Measurements from ENCODE around the gene ZNF549. TPM values are rescaled to one million over a fixed set of nuclear protein-coding genes. Genes with fewer than 3 reads are reported as not detected.

Gene ZNF549
- total and polyA plus RNA-seq, 2 of the 13 experiments (the other 11 are each of a cell fraction or from before 2014, with no cell fraction given) = 2.8 to 6.4 TPM

DNA sequence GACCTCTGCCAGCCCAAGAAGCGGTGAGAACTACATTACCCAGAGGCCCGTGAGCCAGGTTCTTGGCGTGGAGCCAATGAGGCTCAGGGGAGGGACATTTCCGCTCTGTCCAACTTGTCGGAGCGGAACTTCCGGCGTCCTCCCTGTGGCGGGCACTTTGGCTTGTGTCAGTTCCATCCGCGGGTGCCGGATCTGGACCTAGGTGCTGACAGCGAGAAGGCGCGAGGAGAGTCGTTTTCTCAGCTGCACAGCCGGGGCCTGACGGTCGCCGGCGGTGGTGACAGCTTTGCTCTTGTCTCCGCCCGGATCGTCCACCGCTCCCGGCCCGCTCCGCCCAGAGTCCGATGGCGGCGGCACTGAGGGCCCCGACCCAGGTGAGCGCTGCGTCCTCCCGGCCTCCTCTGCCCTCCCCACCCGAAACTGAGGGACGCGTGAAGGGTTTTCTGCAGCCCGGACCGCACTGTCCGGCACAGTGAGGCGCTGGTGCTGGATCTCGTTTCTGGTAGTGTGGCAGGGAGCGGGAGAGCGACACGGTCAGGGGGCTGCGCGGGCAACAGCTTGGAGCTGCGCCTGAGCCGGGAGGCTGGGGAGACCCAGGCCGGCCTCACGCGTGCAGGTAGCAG, 72.7 kb downstream of the ZNF549 start, which contains the start of gene ZNF530 (continued):
- TF ChIP-seq TOPORS (CRISPR knock-in tag; IDR thresholded peaks at IDR 0.05) = peak; percentile 61; the same call in 1 of the 2 replicates
- TF ChIP-seq CTCF (CRISPR knock-in tag; IDR thresholded peaks at IDR 0.05) = peak; percentile 34
- peak; percentile 85; the same call in 1 of the 2 replicates for TF ChIP-seq ELF4 (CRISPR knock-in tag; IDR thresholded peaks at IDR 0.05; ENCODE audit: borderline replicate concordance)
- TF ChIP-seq THAP7 (CRISPR knock-in tag; IDR thresholded peaks at IDR 0.05) = peak; percentile 41; the same call in 1 of the 2 replicates
- TF ChIP-seq ZBTB20 (CRISPR knock-in tag; IDR thresholded peaks at IDR 0.05; ENCODE audit: borderline replicate concordance, low read depth) = no peak
- TF ChIP-seq NFRKB (IDR thresholded peaks at IDR 0.05) = no peak
- TF ChIP-seq ZNF143 (CRISPR knock-in tag; IDR thresholded peaks at IDR 0.05) = peak; percentile 99
- no peak for TF ChIP-seq THYN1 (CRISPR knock-in tag; IDR thresholded peaks at IDR 0.05; ENCODE audit: borderline replicate concordance, low read depth)
- no peak for TF ChIP-seq RARG (CRISPR knock-in tag; IDR thresholded peaks at IDR 0.05; ENCODE audit: low read depth)

DNA sequence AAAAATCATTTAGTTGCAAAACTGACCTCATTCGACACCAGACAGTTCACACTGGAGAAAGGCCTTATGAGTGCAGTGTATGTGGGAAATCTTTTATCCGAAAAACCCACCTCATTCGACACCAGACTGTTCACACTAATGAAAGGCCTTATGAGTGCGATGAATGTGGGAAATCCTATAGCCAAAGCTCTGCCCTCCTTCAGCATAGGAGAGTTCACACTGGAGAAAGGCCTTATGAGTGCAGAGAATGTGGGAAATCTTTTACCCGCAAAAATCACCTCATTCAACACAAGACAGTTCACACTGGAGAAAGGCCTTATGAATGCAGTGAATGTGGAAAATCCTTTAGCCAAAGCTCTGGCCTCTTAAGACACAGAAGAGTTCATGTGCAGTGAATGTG, 79.8 kb downstream of the ZNF549 start:
- no peak overlapping the region for H3K4me2 ChIP-seq (ENCODE audit: low read depth, low read length)
- no peak overlapping the region for H3K4me3 ChIP-seq (replicated peaks in 1 of 3; ENCODE audit: insufficient read depth in 1 of 3, low read depth in 2 of 3, low read length in 3 of 3)
- ATAC-seq = no peak
- no peaks in the 10 kb centered on the region for H4K20me1 ChIP-seq (ENCODE audit: insufficient read depth, low read length)
- no peak for FAIRE-seq
- ChIA-PET POLR2A (no interaction called here), CTCF (ENCODE audit: low intra/inter-chr PET ratio, low total read pairs) (no interaction called here)
- H3K36me3 ChIP-seq (replicated peaks in 1 of 2; ENCODE audit: control insufficient read depth in 1 of 2, insufficient read depth in 2 of 2, low read length in 2 of 2) = peaks cover 7 to 12% of the 10 kb centered on the region in 2 experiments; a peak in 3 of 5 replicates
- no peaks in the 10 kb centered on the region for H3K27me3 ChIP-seq (ENCODE audit: control insufficient read depth in 1 of 2, insufficient read depth in 2 of 2, low read length in 2 of 2)
- DNase-seq (ENCODE audit: low spot score) = no peak
- H3K9me3 ChIP-seq (ENCODE audit: low read length) = no peaks in the 10 kb centered on the region
- no peak overlapping the region for H2AFZ ChIP-seq (ENCODE audit: low read length)
- 94% methylated on average over 5 of the region's 5 CpGs for WGBS (ENCODE audit: low lambda C conversion rate)
- no peaks in the 10 kb centered on the region for H3K4me1 ChIP-seq (ENCODE audit: insufficient read depth, low read length)
- BruUV-seq (replicated peaks) = no TSS peak
- no peak for TF ChIP-seq ZNF230 (CRISPR knock-in tag; IDR thresholded peaks at IDR 0.05)
- TF ChIP-seq, protein P1, sequence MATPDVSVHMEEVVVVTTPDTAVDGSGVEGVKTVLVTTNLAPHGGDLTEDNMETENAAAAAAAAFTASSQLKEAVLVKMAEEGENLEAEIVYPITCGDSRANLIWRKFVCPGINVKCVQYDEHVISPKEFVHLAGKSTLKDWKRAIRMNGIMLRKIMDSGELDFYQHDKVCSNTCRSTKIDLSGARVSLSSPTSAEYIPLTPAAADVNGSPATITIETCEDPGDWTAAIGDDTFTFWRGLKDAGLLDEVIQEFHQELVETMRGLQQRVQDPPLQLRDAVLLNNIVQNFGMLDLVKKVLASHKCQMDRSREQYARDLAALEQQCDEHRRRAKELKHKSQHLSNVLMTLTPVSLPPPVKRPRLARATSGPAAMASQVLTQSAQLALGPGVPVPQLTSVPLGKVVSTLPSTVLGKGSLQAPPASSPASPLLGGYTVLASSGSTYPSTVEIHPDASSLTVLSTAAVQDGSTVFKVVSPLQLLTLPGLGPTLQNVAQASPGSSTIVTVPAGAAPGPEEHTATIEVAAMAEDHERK (CRISPR knock-in tag; IDR thresholded peaks at IDR 0.05; ENCODE audit: low read depth) = no peak
- TF ChIP-seq ZBTB25 (CRISPR knock-in tag; IDR thresholded peaks at IDR 0.05) = no peak
- TF ChIP-seq MXI1 (IDR thresholded peaks at IDR 0.05; ENCODE audit: borderline replicate concordance, low read depth, low read length) = no peak
- TF ChIP-seq PPARG (CRISPR knock-in tag; conservative IDR thresholded peaks at IDR 0.05) = no peak
- H3K27ac ChIP-seq (ENCODE audit: extremely low read length, insufficient read depth, low read length) = no peak overlapping the region
- no peak overlapping the region for H3K9ac ChIP-seq (ENCODE audit: insufficient read depth, low read depth, low read length)
- in situ Hi-C loops (cut with HindIII; ENCODE audit: extremely low pct_ligation_motif_present, low pct_unique_long_range_greater_than_20kb) (no loop called here), intact Hi-C loops (cut with micrococcal nuclease; ENCODE audit: unreplicated experiment) (no loop called here)
- no peaks in the 10 kb centered on the region for H3K79me2 ChIP-seq (ENCODE audit: insufficient read depth, low read length)

All from HepG2 (cell line).